HG02678 (cell line): ENCODE data around the gene CTXN2.
A peak's percentile ranks its signal among the peaks of the same experiment; 100 is the strongest.

Experiments
- ATAC-seq: cut with Tn5 transposase; IDR thresholded peaks from one replicate; pipeline ENCODE4 v1.9.1; 2021; ENCODE audit warnings: mild to moderate bottlenecking, moderate library complexity; ENCODE audit not compliant: unreplicated experiment

CTXN2 gene

DNA sequence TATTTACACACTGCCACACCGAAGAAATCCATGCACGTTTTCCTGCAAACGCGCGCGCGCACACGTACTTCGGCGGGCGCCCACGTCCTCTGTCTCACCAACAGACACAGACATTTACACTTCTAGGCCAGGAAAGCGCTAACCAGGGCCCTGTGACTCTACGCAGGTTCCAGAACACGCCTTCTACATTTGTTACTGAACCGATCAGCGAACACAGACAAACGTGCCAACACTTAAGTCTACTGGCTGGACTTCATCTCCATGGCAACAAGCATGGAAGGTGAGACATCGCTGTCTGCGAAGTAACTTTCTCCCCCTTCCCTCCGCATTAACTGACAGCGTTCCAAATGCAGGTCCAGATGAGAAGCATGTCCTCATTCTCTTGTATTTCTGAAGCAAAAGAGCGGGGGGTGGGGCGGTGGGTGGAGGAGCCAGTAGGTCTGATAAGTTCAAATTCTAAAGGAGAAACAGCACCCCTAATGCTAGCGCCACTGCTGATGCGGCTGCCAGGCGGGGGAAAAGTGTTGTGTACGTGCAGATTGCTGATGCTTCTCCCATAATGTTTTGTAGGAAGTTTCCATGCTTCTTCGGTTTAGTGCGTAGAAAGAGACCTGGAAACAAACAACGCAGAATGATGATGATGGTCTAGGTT lies at the start of gene CTXN2:
TSS of gene CTXN2 (plus strand) at position 92 of the 652 bp plus-strand sequence. CDS start 9,636 bp downstream, outside the sequence.
- no peak for ATAC-seq

DNA sequence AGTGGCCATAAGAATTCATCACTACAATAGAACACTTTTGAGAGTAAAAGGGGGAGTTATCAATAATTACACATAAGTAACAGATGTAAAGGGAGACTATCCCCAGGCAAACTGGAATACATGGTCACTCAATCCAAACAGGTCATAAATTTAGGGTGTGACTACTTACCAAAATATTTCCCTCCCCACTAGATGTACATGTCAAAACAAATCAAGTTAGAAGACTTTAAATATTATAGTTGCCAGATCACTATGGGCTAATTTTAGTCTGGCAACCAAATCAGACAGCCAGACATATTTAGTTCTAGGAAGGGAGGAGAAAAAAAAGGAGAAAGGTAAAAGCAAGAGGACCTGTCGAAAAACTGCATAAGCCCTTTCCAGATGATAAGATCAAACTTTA lies 47.6 kb upstream of the CTXN2 start:
- ATAC-seq, result no peak

- no peak for ATAC-seq
These were observed 46.6 kb upstream of the CTXN2 start for GRCh38 chr15:48144889-48145288.

GRCh38 chr15:48145923-48146322 lies 45.5 kb upstream of the CTXN2 start:
- no peak for ATAC-seq

GRCh38 chr15:48147358-48147757 lies 44.1 kb upstream of the CTXN2 start:
- no peak for ATAC-seq

DNA sequence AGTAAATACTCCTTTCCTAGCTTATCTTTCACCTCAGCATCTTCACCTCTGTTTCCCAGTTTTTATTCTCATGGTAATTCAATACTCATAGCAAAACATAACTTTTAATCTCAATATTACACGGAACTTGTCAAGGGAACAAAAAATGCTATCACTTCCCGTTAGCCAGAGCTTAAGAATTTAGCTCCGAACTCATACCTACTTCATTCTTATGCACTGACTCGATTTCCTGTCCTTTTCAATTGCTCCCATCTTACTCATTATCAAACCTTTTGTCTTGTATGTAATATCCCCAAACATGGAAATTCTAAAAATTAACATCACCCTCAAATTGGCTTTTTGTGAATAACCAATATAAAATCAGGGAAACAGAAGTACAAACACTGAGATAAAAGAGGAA lies 41.6 kb upstream of the CTXN2 start:
- ATAC-seq, result no peak

- no peak for ATAC-seq
These were observed 37.9 kb upstream of the CTXN2 start for GRCh38 chr15:48153526-48153925.

DNA sequence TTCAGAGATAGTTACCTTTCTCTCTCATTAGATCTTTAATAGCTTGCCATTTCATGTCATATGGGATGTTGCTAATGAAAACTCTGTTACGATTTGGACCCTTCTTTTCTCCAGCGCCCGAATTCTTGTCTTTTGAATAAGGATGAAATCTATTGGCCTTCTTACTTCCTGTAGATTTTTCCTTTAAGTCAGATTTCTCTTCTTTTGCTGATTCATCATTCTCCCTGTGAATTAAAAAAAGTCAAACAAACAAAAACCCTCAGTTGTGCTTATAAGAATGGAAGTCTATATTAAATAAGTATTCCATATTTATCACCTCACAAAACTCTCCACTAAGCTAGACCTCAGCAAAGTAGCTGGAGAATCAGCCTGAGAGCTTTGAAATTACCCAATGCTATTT lies 22.8 kb upstream of the CTXN2 start:
- no peak for ATAC-seq

DNA sequence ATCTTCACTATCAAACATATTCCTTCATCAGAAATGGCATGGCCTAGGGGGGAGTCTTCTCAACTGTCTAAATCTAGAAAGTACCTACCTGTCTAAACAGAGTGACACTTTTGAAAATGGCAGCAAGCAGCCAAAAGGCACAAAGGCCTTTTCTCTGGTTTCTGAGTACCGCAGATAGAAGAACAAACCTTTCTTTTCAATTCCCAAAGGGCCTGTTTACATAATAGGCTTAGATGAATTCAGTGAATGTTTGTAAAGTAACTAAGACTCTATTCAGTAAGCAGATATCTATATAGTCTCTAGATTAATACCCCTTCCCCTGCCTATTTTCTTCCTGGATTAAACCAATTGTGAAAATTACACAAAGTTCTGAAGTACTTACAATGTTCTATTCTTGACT lies 20.5 kb upstream of the CTXN2 start:
- no peak for ATAC-seq

GRCh38 chr15:48175126-48175525 lies 16.3 kb upstream of the CTXN2 start:
- peak; percentile 31 for ATAC-seq

- no peak for ATAC-seq
These were observed 15.4 kb upstream of the CTXN2 start for GRCh38 chr15:48176112-48176511.

DNA sequence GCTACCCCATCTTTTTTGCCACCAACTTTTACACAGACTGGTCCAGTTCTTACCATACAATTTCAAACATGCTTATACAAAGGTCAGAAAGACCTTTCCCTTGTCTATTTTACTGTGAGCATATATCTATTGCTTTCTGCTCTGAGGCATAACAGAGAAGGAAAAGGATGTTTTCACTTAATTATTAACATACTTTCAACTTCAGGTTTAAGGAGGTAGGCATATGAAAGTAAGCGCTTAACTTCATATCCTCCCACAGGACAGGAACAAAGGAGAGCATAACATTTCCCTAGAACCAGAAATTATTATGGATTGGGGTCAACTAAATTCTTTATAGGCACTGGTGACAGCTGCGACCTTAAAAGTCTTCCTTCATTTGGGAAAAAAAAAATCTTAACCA lies 14.5 kb upstream of the CTXN2 start:
- ATAC-seq, result peak; percentile 25

DNA sequence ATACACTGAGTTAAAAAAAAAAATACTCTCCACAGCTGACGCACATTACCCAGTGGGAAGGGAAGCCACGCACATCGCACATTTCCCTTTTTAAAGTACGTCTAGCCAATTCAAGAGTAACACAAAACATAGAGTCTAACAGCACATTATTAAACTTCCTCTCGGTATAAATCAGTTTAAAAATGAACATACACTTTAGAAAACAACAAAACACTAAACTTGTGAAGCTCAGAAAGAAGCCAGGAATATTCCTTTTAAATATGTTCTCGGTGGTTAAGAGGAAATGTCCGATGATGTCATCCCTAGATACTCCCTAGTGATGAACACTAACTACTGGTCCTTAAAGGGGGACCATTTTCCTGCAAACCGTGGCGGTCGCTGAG lies 14.1 kb upstream of the CTXN2 start:
- ATAC-seq, result peak; percentile 55

DNA sequence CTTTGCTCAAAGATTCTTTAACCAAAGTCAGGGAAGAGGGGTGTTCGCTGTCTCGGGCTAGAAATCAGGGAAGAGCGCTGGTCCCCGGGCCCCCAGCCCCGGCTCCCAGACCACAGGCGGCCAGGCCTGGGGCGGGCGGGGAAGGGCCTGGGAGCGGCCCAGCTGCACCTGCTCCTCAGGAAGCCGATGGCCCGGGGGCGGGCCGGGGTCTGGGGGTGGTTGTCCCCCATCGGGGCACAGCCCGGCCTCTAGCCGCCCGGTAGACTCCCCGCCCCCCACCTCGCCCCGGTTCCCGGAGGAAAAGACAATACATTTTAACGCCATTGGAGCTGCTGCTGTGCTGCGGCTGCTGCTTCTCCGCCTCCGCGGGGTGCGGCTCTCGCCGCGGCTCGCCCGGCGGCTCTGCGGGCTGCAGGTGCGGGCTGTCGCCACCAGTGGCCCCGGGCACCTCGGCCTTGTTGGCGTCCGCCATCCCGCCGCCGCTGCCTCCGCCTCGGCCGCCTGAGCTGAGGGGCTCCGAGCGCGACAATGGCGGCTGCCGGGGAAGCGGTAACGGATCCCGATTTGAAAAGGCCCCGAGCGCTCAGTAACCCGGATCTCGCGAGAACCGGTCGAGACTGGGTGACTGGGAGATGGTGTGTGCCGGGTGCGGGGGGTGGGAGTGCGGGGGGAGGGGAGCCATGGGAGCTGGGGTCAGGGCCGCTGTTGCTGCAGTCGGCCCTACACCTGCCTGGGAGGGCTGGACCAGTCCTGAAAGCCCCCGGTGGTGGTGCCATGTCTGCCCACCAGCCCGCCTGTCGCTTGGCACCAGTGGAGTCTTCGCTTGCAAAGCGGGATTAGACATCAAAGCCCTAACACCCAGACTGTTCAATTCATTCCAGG lies 13.5 kb upstream of the CTXN2 start, which contains the start of gene MYEF2:
TSS of gene MYEF2 (minus strand) at position 530 of the 882 bp plus-strand sequence. CDS start at position 472, 58 bp downstream.
- peak; percentile 75 for ATAC-seq

DNA sequence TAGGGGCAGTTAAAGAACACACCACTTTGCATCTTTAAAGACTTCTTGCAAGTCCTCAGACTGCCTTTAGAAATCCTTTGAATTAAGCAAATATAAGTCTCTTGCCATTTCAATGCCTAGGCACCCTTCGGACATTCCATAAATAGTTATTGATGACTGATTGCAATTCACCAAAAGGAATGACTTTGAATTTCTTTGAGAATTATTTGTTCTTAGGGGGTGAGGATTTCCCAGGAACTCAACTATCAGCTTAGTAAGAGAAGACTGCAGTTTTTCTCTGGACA lies 12.9 kb upstream of the CTXN2 start:
- no peak for ATAC-seq

GRCh38 chr15:48182749-48183148 lies 8.7 kb upstream of the CTXN2 start:
- no peak for ATAC-seq

- no peak for ATAC-seq
These were observed 5.9 kb upstream of the CTXN2 start for GRCh38 chr15:48185529-48185928.

- ATAC-seq, result no peak
These were observed 5.2 kb upstream of the CTXN2 start for GRCh38 chr15:48186271-48186670.

DNA sequence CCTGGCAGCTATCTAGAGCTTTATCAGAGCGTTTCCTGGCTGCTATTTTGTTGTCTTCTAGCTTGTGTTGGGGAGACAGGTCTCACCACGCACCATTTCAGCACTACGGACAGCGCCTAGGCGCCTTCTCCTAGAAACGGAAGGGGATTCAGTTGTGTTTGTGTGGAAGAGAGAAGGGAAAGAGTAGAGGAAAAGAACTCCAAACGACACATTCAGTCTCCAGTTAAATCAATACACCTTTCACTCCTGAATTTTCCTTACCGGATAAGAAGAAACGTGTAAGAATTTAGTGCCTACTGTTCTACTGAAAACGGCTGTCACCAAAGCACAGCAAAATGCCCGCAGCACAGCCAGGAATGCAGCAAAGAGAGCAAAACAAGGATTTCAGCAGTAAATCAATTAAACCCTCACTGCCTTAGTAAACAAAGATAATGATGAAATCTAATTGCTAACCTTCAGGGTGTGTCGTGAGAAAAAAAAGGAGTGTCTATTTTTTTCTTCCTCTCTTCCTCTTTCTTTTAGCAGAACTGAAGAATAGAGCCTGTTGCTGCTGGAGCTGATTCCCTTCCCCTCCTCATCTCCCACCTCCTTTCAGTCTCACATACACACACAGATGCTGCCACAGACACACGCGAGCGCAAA lies 412 bp upstream of the CTXN2 start:
- ATAC-seq, result no peak

- no peak for ATAC-seq
These were observed 10.6 kb downstream of the CTXN2 start for GRCh38 chr15:48202068-48202467.

- no peak for ATAC-seq
These were observed 14.5 kb downstream of the CTXN2 start, which contains the start of gene SLC12A1 for GRCh38 chr15:48205981-48206380. TSS of gene SLC12A1 (plus strand) at chr15:48206302. CDS start at chr15:48207720, 1,418 bp downstream.

GRCh38 chr15:48221261-48221660 lies 29.8 kb downstream of the CTXN2 start:
- no peak for ATAC-seq
